Spinal cord (tissue), 10 donors: ENCODE results near the gene SH3RF3. TPM values are rescaled to one million over a fixed set of nuclear protein-coding genes. Genes with fewer than 3 reads are reported as not detected.

ENCODE experiments used
- DNase-seq, 6 donors: peaks; one replicate each; pipeline versions ENCODE4 v3.0.0 to v3.0.0-alpha.2; 2013 to 2015; ENCODE audit warnings: low spot score in 6 of 6, low read depth in 4 of 6
- H3K27ac ChIP-seq: one replicate; pipeline ENCODE4 v1.5.1; 2013; ENCODE audit warnings: low read depth, low read length, control low read depth
- H3K27me3 ChIP-seq: one replicate; pipeline ENCODE4 v1.6.1; 2013; ENCODE audit warnings: low read length; ENCODE audit not compliant: control insufficient read depth, insufficient read depth
- H3K36me3 ChIP-seq: one replicate; pipeline ENCODE4 v1.6.1; 2013; ENCODE audit warnings: low read length; ENCODE audit not compliant: control insufficient read depth, insufficient read depth
- H3K4me1 ChIP-seq: one replicate; pipeline ENCODE4 v1.6.1; 2013; ENCODE audit warnings: low read length; ENCODE audit not compliant: control insufficient read depth, insufficient read depth
- H3K4me3 ChIP-seq: one replicate; pipeline ENCODE4 v1.5.1; 2013; ENCODE audit warnings: low read depth, low read length, control low read depth
- H3K9me3 ChIP-seq: one replicate; pipeline ENCODE4 v1.6.1; 2013; ENCODE audit warnings: low read length; ENCODE audit not compliant: control insufficient read depth, insufficient read depth
- WGBS: methylation state at CpG from one replicate; pipeline ENCODE4 v1.1.5; 2013; ENCODE audit warnings: missing lambda C conversion rate; ENCODE audit not compliant: insufficient coverage; 5-methylcytosine and 5-hydroxymethylcytosine counted together
- polyA plus RNA-seq, 2 donors: library from polyadenylated mRNA; unstranded; fragments of 120-200 nt; gene quantifications; one replicate each; pipeline ENCODE4 v1.2.1, GENCODE V29; 2013; ENCODE audit not compliant: insufficient read length in 2 of 2
- total RNA-seq, 2 donors: library from RNA; depleted of rRNA in 1 of 2; stranded (reverse); fragments of 120-200 nt in 1 of 2; fragments of >200 nt in 1 of 2; gene quantifications; one replicate each; pipeline versions ENCODE4 v1.2.3 to v1.2.4, GENCODE V29; 2013 to 2014
- donor health status: healthy.

Gene SH3RF3
- total and polyA plus RNA-seq, 4 donors: 4.8 to 11.8 (median 7.8) TPM

GRCh38 chr2:109125593-109126500 lies 3.2 kb upstream of the SH3RF3 start:
- WGBS: 95% methylated on average over 6 of the region's 12 CpGs
- no peaks in the 10 kb centered on the region for H3K36me3 ChIP-seq
- no peak for DNase-seq

GRCh38 chr2:109126501-109126860 lies 2.5 kb upstream of the SH3RF3 start:
- H3K4me3 ChIP-seq: no peak overlapping the region

More at GRCh38 chr2:109125593-109126500, 3.2 kb upstream of the SH3RF3 start:
- peaks cover 24% of the 10 kb centered on the region for H3K4me1 ChIP-seq
- H3K27ac ChIP-seq: no peak overlapping the region
- H3K27me3 ChIP-seq: peaks cover 9% of the 10 kb centered on the region
- H3K4me3 ChIP-seq: no peak overlapping the region
- H3K9me3 ChIP-seq: no peaks in the 10 kb centered on the region

GRCh38 chr2:109127556-109127955 lies 1.4 kb upstream of the SH3RF3 start:
- no peak for DNase-seq
- H3K4me1 ChIP-seq: peaks cover 24% of the 10 kb centered on the region
- peaks cover 12% of the 10 kb centered on the region for H3K27me3 ChIP-seq
- 100% methylated on average over 4 of the region's 10 CpGs for WGBS
- H3K36me3 ChIP-seq: no peaks in the 10 kb centered on the region
- no peak overlapping the region for H3K27ac ChIP-seq
- peak overlapping the region; percentile 63 for H3K4me3 ChIP-seq
- no peaks in the 10 kb centered on the region for H3K9me3 ChIP-seq

More at GRCh38 chr2:109126501-109126860, 2.5 kb upstream of the SH3RF3 start:
- peaks cover 24% of the 10 kb centered on the region for H3K4me1 ChIP-seq
- H3K9me3 ChIP-seq: no peaks in the 10 kb centered on the region
- 96% methylated on average over 5 of the region's 5 CpGs for WGBS
- peaks cover 12% of the 10 kb centered on the region for H3K27me3 ChIP-seq
- no peak for DNase-seq
- H3K36me3 ChIP-seq: no peaks in the 10 kb centered on the region
- no peak overlapping the region for H3K27ac ChIP-seq

- peak in 5 of 6 donors; percentile 69 to 96 (median 80) for DNase-seq
- Histone ChIP-seq H3K4me3 (peak overlapping the region; percentile 63), H3K36me3 (no peaks in the 10 kb centered on the region), H3K4me1 (peaks cover 24% of the 10 kb centered on the region), H3K9me3 (no peaks in the 10 kb centered on the region), H3K27ac (no peak overlapping the region), H3K27me3 (peaks cover 12% of the 10 kb centered on the region)
- under 1% methylated on average over 63 of the region's 63 CpGs for WGBS
These were observed 873 bp upstream of the SH3RF3 start for GRCh38 chr2:109128048-109128615.

- Histone ChIP-seq H3K4me1 (peaks cover 24% of the 10 kb centered on the region), H3K9me3 (no peaks in the 10 kb centered on the region), H3K27me3 (peaks cover 17% of the 10 kb centered on the region), H3K36me3 (no peaks in the 10 kb centered on the region), H3K4me3 (peak overlapping the region; percentile 25), H3K27ac (no peak overlapping the region)
- WGBS: under 1% methylated on average over 70 of the region's 70 CpGs
- DNase-seq: peak in 2 of 6 donors; percentile 43 to 65
These were observed 433 bp downstream of the SH3RF3 start for GRCh38 chr2:109129356-109129920.

GRCh38 chr2:109129921-109130722 lies 1.1 kb downstream of the SH3RF3 start:
- Histone ChIP-seq H3K9me3 (no peaks in the 10 kb centered on the region), H3K4me3 (peak overlapping the region; percentile 47), H3K4me1 (peaks cover 29% of the 10 kb centered on the region), H3K27me3 (peaks cover 17% of the 10 kb centered on the region), H3K36me3 (no peaks in the 10 kb centered on the region), H3K27ac (no peak overlapping the region)
- peak in 1 of 6 donors; percentile 37 for DNase-seq
- 9% methylated on average over 46 of the region's 56 CpGs for WGBS

- Histone ChIP-seq H3K4me1 (peaks cover 33% of the 10 kb centered on the region), H3K36me3 (no peaks in the 10 kb centered on the region), H3K27ac (no peak overlapping the region), H3K4me3 (peak overlapping the region; percentile 47), H3K27me3 (peaks cover 17% of the 10 kb centered on the region), H3K9me3 (no peaks in the 10 kb centered on the region)
- whole genome bisulfite sequencing: no CpG with 5 or more reads among the region's 5 CpGs
- no peak for DNase-seq
These were observed 1.7 kb downstream of the SH3RF3 start for GRCh38 chr2:109130723-109130995.

GRCh38 chr2:109131777-109132176 lies 2.8 kb downstream of the SH3RF3 start:
- H3K4me1 ChIP-seq: peaks cover 33% of the 10 kb centered on the region
- H3K4me3 ChIP-seq: no peak overlapping the region
- no peak overlapping the region for H3K27ac ChIP-seq
- no CpG with 5 or more reads among the region's 4 CpGs for WGBS
- H3K36me3 ChIP-seq: no peaks in the 10 kb centered on the region
- DNase-seq: no peak
- peaks cover 17% of the 10 kb centered on the region for H3K27me3 ChIP-seq
- no peaks in the 10 kb centered on the region for H3K9me3 ChIP-seq

GRCh38 chr2:109132626-109133025 lies 3.6 kb downstream of the SH3RF3 start:
- peaks cover 30% of the 10 kb centered on the region for H3K4me1 ChIP-seq
- H3K36me3 ChIP-seq: no peaks in the 10 kb centered on the region
- no peak overlapping the region for H3K4me3 ChIP-seq

More at GRCh38 chr2:109132626-109133025, 3.6 kb downstream of the SH3RF3 start:
- no peak overlapping the region for H3K27ac ChIP-seq
- no peaks in the 10 kb centered on the region for H3K9me3 ChIP-seq
- no peak for DNase-seq
- H3K27me3 ChIP-seq: peaks cover 17% of the 10 kb centered on the region
